Kidney capillary endothelial cell (primary cell): ENCODE measurements around the gene SERTAD2.

Source experiments
- DNase-seq: peaks from one replicate; pipeline ENCODE4 v3.0.0-alpha.2; 2018; ENCODE audit warnings: low spot score

The SERTAD2 gene

GRCh38 chr2:64675860-64676259 lies 22.1 kb upstream of the SERTAD2 start:
- DNase-seq, result no peak

GRCh38 chr2:64672708-64673107 lies 19.0 kb upstream of the SERTAD2 start:
- no peak for DNase-seq

- no peak for DNase-seq
Measured at GRCh38 chr2:64670047-64670446, 16.3 kb upstream of the SERTAD2 start.

GRCh38 chr2:64669288-64669687 lies 15.6 kb upstream of the SERTAD2 start:
- no peak for DNase-seq

GRCh38 chr2:64668542-64668941 lies 14.8 kb upstream of the SERTAD2 start:
- no peak for DNase-seq

GRCh38 chr2:64667535-64667934 lies 13.8 kb upstream of the SERTAD2 start:
- no peak for DNase-seq

GRCh38 chr2:64666810-64667438 lies 13.2 kb upstream of the SERTAD2 start:
- DNase-seq, result no peak

GRCh38 chr2:64665709-64666108 lies 12.0 kb upstream of the SERTAD2 start:
- no peak for DNase-seq

- no peak for DNase-seq
Measured at GRCh38 chr2:64663402-64663801, 9.7 kb upstream of the SERTAD2 start.

- DNase-seq, result no peak
Measured at GRCh38 chr2:64661741-64662169, 8.0 kb upstream of the SERTAD2 start.

- no peak for DNase-seq
Measured at GRCh38 chr2:64659252-64659651, 5.5 kb upstream of the SERTAD2 start.

- no peak for DNase-seq
Measured at GRCh38 chr2:64658269-64658668, 4.6 kb upstream of the SERTAD2 start.

GRCh38 chr2:64657411-64657810 lies 3.7 kb upstream of the SERTAD2 start:
- no peak for DNase-seq

GRCh38 chr2:64656379-64656778 lies 2.7 kb upstream of the SERTAD2 start:
- DNase-seq, result no peak

GRCh38 chr2:64655873-64656272 lies 2.2 kb upstream of the SERTAD2 start:
- DNase-seq, result no peak

- DNase-seq, result peak; percentile 44
Measured at GRCh38 chr2:64655018-64655664, 1.4 kb upstream of the SERTAD2 start.

GRCh38 chr2:64654063-64654811 lies 524 bp upstream of the SERTAD2 start:
- peak; percentile 83 for DNase-seq

- DNase-seq, result peak; percentile 30
Measured at GRCh38 chr2:64652231-64653108, 1.2 kb downstream of the SERTAD2 start.

GRCh38 chr2:64651590-64651989 lies 2.1 kb downstream of the SERTAD2 start:
- DNase-seq, result no peak

- DNase-seq, result no peak
Measured at GRCh38 chr2:64650722-64651338, 2.9 kb downstream of the SERTAD2 start.

GRCh38 chr2:64650296-64650695 lies 3.4 kb downstream of the SERTAD2 start:
- DNase-seq, result no peak

GRCh38 chr2:64649626-64650025 lies 4.1 kb downstream of the SERTAD2 start:
- no peak for DNase-seq
